H1 (cell line): ENCODE data around the gene TUNAR. TPM values are rescaled to one million over a fixed set of nuclear protein-coding genes. Genes with fewer than 3 reads are reported as not detected.

ENCODE experiments used
- FOSL1 ChIP-seq: IDR thresholded peaks from 2 replicates; pipeline ENCODE4 v1.6.1; 2011; ENCODE audit warnings: mild to moderate bottlenecking, low read depth, low read length, moderate library complexity; ENCODE audit not compliant: insufficient read depth
- ZNF274 ChIP-seq: IDR thresholded peaks from 2 replicates; pipeline ENCODE4 v1.7.0; 2012; ENCODE audit warnings: low read length, borderline replicate concordance; ENCODE audit errors: extremely low read depth
- polyA plus RNA-seq, 7 experiments: library from polyadenylated mRNA; depleted of rRNA in 3 of 7; stranded (reverse) in 5 of 7; unstranded in 2 of 7; fragments of >200 nt in 5 of 7; fragments of 200-250 nt in 2 of 7; gene quantifications; 1 replicate in 5 of 7; 2 replicates in 1 of 7; 4 replicates in 1 of 7; pipeline versions ENCODE4 v1.2.1 to v1.2.3, GENCODE V29; 2011 to 2013; ENCODE audit warnings: missing spikeins in 2 of 7, mixed read lengths in 2 of 7
- total RNA-seq: library from RNA; stranded (reverse); fragmentation: NEBNext Ultra II Directional; extraction: Animal tissue kit (Norgen Biotek cat#: 25700); gene quantifications from 2 replicates; pipeline ENCODE4 v1.2.1, GENCODE V29; 2021
- TF ChIP-seq, protein P1 (sequence below): IDR thresholded peaks from 2 replicates; pipeline ENCODE4 v1.6.1; 2012; ENCODE audit warnings: inconsistent platforms

TUNAR gene
- total and polyA plus RNA-seq, 2 of the 8 experiments (the other 6 are each of a cell fraction or from before 2014, with no cell fraction given): 12.8 to 63.9 TPM

DNA sequence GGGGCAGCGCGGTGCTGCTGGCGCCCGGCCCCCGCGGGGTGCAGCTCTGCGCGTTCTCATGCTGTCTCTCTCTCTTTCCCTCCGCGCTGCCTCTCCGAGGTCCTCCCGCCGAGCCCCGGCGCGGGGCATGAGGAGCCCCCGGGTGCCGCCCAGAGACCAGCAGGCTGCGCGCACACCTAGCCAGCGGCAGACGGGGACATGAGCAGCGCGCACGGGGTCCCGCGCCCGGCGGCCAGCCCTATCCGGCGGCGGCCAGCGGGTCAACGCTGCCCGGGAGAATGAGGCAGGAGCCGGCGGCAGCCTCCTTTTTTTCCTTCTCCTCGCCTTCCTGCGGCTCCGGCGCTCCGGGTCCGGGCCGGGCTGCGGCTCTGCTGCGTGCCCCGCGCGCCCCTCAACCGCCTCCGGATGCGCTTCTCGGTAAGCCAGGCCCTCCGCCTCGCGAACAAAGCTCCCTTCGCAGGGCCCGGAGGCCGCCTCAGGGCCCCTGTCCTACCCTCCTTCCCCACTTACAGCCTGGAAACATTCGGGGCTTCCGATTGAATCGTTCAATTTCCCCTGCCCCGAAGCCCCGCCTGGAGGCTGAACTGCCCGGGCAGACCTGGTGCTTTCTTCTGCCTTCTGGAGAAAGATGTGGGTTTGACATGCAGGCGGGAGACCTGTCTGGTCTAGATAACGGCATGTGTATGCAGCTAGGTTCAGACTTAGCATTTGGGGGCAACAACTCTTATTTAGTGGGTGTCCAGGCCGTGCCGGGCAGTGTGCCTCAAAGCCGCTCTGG, at the start of gene TUNAR (continued):
- TF ChIP-seq, protein P1, sequence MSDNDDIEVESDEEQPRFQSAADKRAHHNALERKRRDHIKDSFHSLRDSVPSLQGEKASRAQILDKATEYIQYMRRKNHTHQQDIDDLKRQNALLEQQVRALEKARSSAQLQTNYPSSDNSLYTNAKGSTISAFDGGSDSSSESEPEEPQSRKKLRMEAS: no peak; the same call in 1 of the 2 replicates
- no peak for TF ChIP-seq FOSL1
- TF ChIP-seq ZNF274: no peak
